GM10266 (cell line): ENCODE data around the gene ZNF362.

ENCODE experiments used
- DNase-seq: peaks from one replicate; pipeline ENCODE4 v3.0.0; 2012; ENCODE audit errors: extremely low spot score
- CTCF ChIP-seq: IDR thresholded peaks from 2 replicates; pipeline ENCODE4 v1.5.1; 2012; ENCODE audit warnings: mild to moderate bottlenecking, low read depth; ENCODE audit not compliant: control insufficient read depth, insufficient read depth; ENCODE audit errors: missing control alignments

The ZNF362 gene

GRCh38 chr1:33320619-33321165 lies 64.4 kb downstream of the ZNF362 start, which contains the start of gene A3GALT2:
Gene A3GALT2 (minus strand): TSS chr1:33321098. CDS start chr1:33321098, 0 bp downstream.
- no peak for TF ChIP-seq CTCF
- no peak for DNase-seq

- DNase-seq = no peak
- no peak for TF ChIP-seq CTCF
These were observed 64.9 kb downstream of the ZNF362 start for GRCh38 chr1:33321178-33321577.

- no peak for DNase-seq
- TF ChIP-seq CTCF = no peak
These were observed 65.8 kb downstream of the ZNF362 start for GRCh38 chr1:33322109-33322508.

GRCh38 chr1:33322870-33323585 lies 66.7 kb downstream of the ZNF362 start:
- DNase-seq = no peak
- no peak for TF ChIP-seq CTCF

GRCh38 chr1:33323663-33324477 lies 67.6 kb downstream of the ZNF362 start:
- TF ChIP-seq CTCF = no peak
- DNase-seq = no peak

- DNase-seq = no peak
- no peak for TF ChIP-seq CTCF
These were observed 68.6 kb downstream of the ZNF362 start for GRCh38 chr1:33324677-33325575.
